Hematopoietic multipotent progenitor cell treated with erythropoietin and hydrocortisone succinate and interleukin-3 and kit ligand, for 8 days (in vitro differentiated cells): ENCODE results near the gene CERCAM.
"Not testable (repeated sequence)": the region's sequence is repeated elsewhere in the genome, so short reads cannot be mapped to it uniquely, and the experiment has no call there.

Experiments
- DNase-seq: peaks from one replicate; pipeline ENCODE4 v3.0.0-alpha.2; 2015

The CERCAM gene

DNA sequence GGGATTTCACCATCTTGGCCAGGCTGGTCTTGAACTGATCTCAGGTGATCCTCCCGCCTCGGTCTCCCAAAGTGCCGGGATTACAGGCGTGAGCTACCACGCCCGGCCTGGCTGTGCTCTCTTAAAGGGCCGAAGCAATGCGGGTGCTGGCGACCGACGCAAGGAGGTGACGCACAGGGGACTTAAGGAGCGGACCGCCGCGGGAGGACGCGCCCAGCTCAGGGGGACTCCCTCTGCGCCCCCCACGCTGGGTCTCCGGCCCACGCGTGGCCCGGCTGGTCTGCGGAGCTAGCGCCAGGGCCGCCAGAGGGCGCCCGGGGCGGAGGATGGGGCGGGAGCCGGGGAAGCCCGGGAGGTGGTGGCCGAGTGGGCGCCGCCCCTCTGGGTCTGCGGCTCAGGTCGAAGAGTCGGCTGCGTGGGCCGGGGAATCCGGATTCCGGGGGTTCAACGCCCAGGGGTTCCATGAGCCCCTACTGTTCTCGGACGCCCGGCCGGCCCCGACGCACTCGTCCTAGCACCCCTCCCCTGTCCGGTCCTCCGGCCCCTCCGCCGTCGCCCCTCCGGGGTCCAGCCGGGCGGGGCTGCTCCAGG is 502 bp upstream of the CERCAM start:
- DNase-seq, result peak; percentile 53

DNA sequence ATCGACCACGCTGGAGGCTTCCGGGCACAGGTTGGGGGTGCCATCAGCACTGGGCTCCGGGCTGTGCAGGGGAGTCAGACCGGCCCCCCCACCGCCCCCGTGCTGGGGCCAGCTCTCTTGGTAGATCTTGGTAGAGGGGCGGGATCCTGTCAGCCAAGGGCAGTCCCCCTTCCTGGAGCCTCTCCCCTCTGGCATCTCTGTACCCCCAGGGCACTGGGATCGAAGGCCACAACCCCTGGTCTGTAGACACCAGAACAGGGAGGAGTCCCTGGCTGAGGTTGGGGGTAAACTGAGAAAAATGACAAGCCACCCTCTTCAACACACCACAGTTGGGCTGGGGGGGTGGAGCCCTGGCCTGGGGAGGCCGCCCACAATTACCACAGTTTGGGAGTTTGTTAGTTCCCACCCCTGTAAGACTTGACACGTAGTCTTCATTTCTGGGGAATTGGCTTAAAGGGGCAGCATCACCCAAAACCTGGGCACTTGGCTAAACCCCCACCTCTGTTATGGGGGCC is 882 bp downstream of the CERCAM start:
- peak; percentile 53 for DNase-seq

DNA sequence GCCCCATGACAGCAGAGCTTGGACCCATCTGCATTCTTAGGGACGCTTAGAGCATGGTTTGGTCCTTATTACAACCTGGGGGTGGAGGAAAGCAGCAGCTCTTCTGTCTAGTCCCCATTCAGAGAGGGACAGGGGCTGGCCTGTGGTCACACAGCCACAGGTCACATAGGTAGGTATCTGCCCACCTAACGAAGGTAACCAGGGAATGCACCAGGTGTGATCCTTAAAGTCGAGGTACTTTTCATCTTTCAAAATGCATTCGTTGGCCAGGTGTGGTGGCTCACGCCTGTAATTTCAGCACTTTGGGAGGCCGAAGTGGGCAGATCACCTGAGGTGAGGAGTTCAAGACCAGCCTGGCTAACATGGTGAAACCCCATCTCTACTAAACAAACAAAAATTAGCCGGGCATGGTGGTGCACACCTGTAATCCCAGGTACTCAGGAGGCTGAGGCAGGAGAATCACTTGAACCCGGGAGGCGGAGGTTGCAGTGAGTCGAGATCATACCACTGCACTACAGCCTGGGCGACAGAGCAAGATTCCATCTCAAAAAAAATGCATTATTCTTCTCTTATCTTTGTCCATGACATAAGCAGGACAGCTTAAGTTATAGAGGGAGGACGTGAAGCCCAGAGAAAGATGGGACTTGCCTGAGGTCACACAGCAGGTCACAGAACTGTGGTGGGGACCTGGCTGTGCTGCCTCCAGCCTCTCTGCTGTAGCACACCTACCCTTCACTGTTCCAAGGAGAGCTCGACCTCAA is 1.5 kb downstream of the CERCAM start:
- not testable (repeated sequence) for DNase-seq

DNA sequence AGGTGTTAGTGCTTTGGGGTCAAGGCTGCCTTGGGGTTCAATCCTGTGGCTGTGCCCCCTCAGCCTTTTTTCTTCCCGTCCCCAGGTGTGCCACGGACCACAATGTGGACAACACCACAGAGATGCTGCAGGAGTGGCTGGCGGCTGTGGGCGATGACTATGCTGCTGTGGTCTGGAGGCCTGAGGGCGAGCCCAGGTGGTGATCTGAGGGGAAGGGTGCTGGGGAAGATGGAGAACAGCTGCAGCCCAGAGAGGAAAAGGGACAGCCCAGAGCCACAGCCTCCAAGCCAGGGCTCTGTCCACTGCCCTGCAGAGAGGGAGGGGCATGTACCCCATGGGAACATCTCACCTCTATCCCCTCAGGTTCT is 2.1 kb downstream of the CERCAM start:
- DNase-seq, result no peak

DNA sequence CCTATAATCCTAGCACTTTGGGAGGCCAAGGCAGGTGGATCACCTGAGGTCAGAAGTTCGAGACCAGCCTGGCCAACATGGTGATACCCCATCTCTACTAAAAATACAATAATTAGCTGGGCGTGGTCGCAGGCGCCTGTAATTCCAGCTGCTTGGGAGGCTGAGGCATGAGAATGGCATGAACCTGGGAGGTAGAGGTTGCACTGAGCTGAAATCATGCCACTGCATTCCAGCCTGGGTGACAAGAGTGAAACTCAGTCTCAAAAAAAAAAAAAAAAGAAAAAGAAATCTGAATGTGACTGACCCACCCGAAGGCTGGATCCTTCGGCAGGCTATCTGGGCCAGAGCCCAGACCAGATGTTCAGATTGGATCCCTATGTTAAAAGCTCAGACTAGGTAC is 2.7 kb downstream of the CERCAM start:
- not testable (repeated sequence) for DNase-seq

DNA sequence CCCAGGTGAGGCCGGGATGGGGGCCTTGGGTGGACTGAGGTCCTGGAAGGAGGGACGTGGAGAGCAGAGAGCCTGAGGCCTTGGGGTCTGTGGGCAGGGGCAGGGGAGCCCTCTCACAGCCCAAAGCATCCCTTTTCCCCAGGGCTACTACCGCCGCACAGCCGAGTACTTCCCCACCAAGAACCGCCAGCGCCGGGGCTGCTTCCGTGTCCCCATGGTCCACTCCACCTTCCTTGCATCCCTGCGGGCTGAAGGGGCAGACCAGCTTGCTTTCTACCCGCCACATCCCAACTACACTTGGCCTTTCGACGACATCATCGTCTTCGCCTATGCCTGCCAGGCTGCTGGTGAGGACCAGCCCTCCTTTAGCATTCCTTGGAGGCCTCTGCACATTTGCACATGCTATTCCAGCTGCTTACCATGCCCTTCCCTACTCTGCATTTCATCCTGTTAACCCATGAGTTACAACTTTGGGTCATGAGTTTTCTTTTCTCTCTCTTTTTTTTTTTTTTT is 3.7 kb downstream of the CERCAM start:
- no peak for DNase-seq

DNA sequence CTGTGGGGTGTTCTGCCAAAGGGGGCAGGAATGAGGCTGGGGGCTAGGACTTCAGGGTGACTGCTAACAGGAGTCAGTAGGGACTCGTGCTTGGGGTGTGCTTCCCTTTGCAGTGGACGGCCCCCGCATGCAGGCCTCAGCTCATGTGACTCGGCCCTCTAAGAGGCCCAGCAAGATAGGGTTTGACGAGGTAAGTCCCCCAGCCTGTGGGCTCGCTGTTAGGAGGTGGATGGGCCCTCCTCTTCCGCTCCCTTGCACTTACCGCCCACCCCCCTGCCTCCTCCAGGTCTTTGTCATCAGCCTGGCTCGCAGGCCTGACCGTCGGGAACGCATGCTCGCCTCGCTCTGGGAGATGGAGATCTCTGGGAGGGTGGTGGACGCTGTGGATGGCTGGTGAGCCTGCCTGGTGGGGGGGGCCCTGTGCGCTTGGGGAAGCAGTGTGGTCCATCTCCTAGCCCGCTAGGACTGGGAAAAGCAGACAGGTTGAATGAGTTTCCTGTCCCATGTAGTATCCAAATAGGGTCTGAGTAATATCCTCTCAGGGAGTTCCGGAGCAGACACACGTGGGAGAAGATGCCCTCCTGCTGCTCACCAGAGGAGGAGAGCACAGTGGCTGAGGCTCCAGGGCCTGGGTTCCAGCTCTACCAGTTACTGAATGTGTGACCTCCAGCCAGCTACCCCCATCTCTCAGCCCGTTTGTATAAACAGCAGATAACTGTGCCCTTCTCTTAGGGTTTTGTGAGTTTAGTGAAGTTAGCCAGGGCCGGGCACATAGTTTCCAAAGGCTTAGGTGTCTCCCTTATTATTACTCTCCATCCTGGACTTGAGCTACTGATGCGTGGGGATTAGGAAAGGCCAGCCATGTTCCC is 8.2 kb downstream of the CERCAM start:
- no peak for DNase-seq

DNA sequence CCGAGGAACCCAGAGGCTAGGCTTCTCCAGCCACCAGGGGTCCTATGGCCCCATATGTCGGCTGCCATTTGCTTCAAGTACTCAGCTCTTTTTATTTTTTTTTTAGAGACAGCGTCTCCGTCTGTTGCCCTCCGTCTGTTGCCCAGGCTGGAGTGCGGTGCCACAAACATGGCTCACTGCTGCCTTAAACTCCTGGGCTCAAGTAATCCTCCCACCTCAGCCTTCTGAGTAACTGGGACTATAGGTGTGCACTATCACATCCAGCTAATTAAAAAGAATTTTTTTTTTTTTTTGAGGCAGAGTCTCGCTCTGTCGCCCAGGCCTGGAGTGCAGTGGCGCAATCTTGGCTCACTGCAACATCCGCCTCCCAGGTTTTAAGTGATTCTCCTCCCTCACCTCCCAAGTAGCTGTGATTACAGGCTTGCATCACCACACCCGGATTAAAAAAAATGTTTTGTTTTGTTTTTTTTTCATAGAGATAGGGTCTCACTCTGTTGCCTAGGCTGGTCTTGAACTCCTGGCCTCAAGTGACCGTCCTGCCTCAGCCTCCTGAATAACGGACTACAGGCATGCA is 8.9 kb downstream of the CERCAM start:
- no peak for DNase-seq

DNA sequence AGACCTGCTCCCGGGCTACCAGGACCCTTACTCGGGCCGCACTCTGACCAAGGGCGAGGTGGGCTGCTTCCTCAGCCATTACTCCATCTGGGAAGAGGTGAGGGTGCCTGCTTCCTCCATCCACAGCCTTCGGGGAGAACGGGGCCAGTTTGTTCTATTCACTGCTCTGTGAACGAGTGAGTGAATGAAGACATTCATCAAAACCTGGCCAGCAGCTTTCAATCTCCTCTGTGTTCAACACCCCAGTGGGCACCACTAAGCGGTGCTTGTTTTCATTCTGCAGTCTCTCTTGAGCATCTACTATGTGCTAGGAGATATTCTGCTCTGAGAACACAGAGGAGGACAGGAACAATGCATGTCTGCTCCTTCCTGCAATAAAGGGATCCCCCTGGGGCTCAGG is 10.6 kb downstream of the CERCAM start:
- no peak for DNase-seq

DNA sequence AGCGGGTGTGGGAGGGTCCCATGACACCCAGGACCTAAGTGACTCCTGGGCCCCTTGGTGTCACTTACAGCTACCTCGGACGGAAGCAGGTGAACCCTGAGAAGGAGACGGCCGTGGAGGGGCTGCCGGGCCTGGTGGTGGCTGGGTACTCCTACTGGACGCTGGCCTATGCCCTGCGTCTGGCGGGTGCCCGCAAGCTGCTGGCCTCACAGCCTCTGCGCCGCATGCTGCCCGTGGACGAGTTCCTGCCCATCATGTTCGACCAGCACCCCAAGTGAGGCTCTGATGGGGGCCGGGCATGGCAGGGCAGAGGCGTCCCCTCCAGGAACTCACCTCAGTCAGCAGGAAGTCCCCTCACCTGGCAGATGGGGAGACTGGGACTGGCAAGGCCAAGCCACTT is 13.7 kb downstream of the CERCAM start:
- DNase-seq, result no peak

DNA sequence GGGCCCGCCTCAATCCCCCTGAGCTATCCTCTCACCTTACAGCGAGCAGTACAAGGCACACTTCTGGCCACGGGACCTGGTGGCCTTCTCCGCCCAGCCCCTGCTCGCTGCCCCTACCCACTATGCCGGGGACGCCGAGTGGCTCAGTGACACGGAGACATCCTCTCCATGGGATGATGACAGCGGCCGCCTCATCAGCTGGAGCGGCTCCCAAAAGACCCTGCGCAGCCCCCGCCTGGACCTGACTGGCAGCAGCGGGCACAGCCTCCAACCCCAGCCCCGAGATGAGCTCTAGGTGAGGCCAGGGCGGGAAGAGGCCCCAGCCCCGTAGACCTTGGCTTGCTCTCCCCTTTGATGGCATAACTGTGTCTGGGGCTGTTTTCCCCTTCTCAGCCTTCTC is 15.0 kb downstream of the CERCAM start:
- DNase-seq, result no peak

DNA sequence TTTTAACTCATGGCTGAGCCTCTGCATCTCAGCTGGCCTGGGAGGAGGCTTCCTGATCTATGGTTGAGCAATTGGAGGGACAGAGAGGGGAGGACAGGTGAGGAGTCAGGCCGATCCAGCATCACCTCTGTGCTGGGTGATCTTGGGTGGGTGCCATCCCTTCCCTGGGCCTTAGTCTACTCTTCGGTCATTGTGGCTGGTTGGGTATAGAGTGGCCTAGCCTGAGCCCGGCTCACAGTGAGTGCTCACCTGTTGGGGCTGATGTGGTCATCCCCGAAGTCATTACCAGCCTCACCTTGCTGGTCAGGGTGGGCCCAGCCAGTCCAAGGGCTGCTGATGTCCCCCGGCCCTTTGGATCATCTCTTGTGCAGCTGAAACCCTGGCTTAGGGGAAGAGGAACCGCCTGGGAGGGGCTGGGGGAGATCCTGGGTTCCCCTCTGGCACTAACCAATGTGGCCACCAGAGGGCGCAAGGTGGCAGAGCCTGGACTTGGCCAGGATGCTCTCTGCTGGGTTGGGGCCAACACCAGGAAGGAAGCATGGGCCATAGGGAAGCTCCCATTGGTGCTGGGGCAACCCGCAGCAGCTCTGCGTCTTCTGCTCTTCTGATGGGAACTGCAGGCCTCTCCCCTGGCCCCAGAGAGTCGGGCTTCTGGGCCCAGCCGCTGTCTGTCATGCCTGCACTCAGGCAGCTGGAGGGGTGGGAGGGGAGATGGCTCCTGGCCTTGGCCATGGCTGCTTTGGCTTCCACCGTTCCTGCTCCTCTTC is 17.9 kb downstream of the CERCAM start:
- peak; percentile 75 for DNase-seq

DNA sequence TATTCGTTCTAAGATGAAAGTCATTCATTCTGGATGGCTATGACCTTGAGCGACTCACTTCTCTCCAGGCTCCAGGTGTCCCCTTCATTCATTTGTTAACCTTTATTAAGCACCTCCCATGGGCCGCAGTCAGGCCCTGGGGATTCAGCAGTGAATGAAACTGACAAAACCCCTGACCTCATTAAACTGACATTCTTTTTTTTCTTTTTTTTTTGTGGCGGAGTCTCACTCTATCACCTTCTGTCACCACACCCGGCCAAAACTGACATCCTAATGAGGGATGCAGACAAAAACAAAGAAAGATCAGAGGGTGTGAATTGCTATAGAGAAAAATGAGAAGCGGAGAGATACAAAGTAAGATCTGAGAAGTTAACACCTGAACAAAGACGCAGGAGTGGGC is 18.6 kb downstream of the CERCAM start:
- no peak for DNase-seq

DNA sequence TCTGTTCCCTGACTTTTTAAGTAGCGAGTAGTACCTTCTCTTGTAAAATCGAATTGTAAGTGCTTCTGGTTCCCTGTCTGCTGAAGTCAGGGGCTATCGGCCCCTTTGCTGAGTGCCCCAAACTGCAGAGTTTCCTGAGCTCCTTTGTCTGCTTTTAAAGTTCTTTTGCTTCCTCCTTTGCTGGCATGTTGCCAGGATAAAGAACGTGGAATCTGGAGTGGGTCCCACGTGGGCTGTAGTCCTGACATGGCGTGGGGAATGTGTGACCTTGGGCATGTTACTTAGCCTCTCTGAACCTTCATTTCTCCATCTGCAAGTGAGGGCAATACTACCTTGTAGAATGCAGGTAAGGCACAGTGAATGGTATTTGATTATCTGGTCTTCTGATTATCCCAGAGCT is 21.5 kb downstream of the CERCAM start:
- no peak for DNase-seq

DNA sequence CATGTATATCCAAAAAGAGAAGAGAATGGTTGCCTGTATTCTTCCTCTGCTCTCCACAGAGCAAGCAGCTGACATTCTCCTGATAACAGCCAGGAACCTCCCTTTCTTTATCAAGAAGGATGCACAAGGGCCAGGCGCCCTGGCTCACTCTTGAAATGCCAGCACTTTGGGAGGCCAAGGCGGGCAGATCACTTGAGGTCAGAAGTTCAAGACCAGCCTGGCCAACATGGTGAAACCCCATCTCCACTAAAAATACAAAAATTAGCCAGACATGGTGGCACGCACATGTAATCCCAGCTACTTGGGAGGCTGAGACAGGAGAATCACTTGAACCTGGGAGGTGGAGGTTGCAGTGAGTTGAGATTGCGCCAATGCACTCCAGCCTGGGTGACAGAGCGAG is 25.8 kb downstream of the CERCAM start:
- DNase-seq, result peak; percentile 95

DNA sequence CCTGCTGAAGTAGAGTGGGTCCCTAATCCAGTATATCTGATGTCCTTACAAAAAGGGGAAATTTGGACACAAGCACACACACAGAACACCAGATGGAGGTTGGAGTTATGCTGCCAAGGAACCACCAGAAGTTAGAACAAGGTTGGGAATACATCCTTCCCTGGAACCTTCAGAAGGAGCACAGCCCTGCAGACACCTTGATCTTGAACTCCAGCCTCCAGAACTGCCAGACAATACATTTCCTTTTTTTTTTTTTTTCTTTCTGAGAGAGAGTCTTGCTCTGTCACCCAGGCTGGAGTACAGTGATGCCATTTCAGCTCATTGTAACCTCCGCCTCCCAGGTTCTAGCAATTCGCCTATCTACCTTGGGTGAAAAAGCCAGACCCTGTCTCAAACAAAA is 28.1 kb downstream of the CERCAM start:
- DNase-seq, result no peak

DNA sequence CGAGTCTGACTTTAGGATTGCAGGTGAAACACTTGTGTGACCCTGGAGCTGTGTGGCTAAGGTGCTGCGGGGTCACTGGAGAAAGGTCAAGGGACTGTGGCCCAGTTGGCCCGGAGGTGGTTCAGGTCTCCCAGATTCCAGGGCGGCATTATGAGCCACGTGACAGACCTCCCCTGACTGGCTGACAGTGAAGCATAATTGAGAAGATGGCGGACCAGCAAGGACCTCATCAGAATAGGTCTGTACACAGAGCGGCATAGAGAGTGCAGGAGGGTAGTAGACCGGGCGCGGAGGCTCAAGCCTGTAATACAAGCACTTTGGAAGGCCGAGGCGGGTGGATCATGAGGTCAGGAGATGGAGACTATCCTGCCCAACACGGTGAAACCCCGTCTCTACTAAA is 34.3 kb downstream of the CERCAM start:
- DNase-seq, result no peak

DNA sequence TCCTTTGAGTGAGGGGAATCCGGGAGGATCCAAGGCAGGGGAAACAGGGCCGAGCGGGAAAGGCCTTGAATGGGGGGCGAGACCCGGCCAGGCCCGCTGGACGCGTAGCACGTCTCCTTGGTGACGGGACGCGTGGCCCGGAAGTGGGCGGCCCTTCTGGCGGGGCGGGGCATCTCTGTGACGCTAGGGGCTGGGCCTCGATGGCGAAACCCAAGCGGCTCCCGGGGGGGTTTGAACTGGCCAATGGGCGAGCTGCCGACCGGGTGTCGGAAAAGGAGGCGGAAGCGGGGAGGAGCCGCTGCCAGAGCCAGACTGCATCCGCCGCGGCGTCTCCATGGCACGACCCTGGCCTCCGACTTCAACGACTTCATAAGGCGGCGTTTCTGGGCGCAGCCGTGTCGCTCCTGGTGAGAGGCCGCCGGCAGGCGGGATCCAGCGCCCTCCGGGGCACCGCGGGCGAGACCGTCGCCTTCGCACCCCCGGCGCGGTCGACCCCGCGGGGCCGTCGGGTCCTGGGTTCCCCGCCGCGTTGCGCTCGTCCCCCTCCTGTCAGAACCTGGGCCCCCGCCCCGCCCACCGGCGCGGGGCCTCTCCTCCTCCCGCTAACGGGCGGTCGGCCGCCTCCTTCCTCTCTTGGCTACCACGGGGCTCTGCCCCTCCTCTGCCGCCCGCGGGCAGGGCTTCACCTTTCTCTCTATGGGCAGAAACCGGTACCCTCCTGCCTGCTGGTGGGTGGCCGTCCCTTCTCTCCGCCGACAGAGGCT is 35.4 kb downstream of the CERCAM start, which contains the start of gene ODF2:
Gene ODF2 (plus strand): TSS at position 158 of the 764 bp plus-strand sequence. CDS start 86 bp downstream, at position 244.
- DNase-seq, result peak; percentile 96

DNA sequence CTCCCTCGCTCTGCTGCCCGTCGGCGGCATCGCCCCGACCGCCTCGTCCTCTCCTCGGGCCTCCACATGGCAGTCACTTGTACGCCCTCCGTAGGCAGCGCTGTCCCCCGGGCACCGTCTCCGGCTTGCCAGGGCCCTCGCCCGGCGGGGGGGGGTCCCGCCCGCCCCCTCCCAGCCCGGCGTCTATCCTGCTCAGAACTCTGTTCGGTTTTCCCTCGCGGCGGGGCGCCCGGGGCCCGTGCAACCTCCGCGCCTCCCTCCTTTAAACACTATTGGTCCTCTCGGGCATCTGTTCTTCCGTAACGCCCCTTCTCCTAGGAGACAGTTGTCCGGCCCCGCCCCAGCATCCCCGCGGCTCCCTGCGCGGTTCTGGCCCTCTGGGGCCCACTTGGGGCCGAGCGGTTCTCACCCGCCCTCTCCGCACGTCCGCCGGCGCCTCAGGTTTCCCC is 36.0 kb downstream of the CERCAM start:
- DNase-seq, result peak; percentile 80

DNA sequence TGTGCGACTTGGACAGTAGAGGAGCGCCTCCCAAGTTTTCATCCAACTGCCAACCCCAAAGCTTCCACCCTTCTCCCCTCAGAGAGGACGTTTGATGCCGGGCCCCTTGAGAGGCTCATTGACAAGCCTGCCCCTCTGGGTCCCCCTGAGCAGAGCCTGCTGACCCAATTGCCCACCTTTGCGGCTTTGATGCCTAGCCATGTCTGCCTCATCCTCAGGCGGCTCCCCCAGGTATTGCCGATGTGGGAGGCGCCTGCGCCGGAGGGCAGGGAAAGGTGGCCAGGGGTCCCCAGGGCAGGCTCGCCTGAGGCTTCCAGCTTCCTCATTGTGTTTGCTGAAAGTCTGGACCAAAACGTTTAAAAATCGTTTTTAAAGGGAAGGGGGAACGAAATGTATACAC is 36.5 kb downstream of the CERCAM start:
- DNase-seq, result no peak

DNA sequence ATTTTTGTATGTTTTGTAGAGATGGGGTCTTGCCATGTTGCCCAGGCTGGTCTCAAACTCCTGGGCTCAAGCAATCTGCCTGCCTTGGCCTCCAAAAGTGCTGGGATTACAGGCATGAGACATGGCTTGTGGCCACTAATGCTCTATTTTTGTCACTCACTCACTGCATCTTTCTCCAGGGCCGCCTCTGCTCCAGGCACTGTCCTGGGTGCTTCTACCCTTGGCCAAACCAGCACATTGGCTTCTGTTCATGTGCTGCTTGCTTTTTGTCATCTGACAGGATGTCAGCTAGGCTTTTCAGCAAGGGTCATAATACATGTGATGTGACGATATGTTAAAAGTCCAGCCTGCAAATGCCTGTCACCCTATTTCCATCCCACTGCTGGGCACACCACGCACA is 38.4 kb downstream of the CERCAM start:
- no peak for DNase-seq
